GM21360 (cell line): ENCODE results near the gene MGME1.

Experiments
- ATAC-seq: cut with Tn5 transposase; IDR thresholded peaks from one replicate; pipeline ENCODE4 v1.9.1; 2021; ENCODE audit warnings: mild to moderate bottlenecking, moderate library complexity; ENCODE audit not compliant: unreplicated experiment

Gene MGME1

DNA sequence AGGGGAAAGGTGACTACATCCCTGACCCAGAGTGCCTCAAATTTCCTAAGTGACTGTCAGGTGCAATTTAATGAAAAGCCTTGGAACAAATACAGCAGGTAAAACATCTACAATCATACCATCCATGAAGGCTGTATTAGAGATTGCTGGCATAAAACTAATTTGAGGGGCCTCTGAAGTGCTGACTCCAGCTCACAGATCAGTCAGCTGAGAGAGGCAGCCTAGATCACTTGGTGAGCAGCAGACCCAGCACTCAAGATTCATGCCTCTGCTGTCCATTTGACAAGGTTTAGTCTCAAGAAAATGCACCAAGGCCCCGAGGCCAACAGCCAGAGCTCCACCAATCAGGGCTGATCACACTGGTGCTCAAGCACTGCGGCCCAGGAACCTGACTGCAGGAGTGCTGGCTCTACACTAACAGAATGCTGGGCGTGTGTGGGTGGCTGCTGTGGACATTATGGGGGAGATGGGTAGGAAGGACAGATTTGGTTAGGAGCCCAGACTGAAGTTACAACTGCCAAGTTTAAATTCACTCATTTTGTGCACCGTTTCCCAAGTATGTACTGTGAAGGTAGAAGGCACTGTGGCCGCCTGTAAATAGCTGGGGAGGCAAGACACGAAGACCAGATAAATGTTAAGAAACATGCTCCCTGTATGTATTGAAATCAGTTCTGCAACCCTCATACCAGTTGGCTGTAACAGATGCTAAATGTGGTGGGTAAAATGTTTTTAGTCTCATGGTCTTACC, 28.4 kb upstream of the MGME1 start:
- no peak for ATAC-seq

DNA sequence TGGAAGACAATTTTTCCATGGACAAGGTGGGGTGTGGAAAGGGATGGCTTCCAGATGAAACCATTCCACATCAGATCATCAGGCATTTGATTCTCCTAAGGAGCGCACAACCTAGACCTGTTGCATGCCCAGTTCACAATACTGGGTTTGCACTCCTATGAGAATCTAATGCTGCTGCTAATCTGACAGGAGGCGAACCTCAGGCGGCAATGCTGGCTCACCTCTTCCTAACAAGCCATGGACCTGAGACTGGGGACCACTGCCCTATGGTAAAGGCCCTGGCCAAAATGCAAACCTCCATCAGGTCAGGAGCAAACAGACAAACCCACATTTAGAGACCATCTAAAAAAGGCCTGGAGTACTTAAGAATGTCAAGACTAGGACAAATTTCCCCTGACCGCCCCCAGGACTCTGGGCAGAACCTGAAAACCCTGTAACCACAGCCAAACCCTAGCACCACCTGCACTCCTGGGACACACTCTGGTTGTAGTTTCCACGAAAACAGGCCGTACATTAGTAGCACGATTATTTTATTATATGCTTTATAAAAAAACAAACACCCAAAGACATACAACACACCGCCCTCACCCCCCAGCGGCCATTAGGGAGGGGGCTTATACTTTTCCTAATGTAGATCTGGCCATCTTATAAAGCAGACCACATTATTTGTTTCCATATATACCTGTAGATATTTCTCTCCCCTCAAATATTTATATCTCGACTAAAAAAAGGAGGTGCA, 27.6 kb upstream of the MGME1 start:
- no peak for ATAC-seq

DNA sequence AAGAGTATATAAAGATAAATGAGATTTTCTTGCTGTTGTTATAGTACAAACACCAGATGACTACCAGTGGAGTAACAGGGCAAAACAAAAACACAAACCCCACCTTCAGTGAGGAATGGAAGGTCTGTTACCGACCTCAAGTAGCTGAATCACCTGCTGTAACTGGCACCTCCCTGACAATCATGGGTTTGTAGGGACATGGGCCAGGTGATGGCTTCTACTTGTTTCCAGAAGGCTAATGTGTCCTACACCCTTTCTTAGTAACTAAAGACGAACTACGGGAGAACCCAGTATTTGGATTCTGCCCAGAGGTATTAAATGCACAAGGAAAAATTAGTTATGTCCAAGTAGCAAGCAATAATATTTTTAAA, 27.0 kb upstream of the MGME1 start:
- no peak for ATAC-seq

DNA sequence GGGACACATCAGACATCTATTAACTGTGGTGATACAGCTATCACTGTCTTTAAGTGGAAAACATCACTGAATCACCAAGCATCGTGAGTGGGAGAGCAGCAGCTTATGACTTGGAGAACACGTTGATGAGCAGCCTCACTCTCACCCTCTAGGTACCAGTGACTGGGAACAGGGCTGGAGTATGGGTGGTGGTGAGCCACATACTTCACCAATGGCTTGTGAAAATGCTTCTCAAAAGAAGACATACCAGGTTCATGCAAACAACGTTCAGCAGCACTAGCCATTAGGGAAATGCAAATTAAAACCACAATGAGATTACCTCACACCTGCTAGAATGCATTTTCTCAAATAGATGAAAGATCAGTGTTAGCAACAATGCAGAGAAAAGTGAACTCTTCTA, 25.5 kb upstream of the MGME1 start:
- peak; percentile 50 for ATAC-seq

DNA sequence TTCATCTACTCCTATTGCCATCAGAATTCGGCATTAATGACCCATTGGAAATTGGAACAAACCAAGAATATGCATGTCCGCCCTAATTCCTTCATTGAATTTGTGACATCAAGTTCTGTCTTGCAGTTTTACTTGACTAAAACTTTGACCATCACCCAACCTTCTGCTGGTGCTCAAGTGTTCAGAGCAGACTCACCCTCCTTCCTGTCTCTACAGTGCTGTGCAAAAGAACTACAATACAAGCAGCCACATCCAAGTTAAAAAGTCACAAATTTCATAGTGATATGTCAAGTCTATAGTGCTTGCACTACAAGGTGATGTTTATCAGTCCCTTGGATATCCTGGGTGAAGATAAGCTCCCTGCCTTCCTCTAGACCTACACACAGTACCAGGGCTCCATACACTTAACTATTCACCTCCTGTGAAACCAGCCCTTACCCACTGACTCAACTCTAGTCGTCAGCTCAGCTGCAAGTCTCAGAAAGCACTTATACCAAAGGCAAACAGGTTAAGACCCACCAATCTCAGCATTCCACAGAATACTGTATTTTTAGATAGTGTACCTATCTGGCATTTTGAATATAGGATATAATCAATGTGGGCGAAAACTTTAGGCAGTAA, 23.9 kb upstream of the MGME1 start:
- ATAC-seq = no peak

DNA sequence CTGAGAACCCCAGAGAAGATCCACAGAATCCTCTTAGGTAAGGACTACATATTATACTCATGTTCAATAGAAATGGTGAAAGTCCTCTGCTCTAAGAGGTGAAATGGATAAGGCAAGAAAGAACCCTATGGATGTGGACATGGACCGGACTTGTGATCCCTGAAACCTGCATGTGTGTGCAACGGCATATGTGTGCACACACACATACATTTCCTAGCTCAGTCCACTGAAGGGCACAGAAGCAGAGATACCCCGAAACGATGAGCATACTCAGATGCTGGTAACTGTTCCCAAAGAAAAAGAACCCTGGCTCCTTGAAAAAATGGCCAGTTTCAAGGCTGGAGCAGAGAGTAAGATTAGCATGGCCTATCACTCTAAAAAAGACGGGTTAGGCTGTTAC, 22.8 kb upstream of the MGME1 start:
- no peak for ATAC-seq

DNA sequence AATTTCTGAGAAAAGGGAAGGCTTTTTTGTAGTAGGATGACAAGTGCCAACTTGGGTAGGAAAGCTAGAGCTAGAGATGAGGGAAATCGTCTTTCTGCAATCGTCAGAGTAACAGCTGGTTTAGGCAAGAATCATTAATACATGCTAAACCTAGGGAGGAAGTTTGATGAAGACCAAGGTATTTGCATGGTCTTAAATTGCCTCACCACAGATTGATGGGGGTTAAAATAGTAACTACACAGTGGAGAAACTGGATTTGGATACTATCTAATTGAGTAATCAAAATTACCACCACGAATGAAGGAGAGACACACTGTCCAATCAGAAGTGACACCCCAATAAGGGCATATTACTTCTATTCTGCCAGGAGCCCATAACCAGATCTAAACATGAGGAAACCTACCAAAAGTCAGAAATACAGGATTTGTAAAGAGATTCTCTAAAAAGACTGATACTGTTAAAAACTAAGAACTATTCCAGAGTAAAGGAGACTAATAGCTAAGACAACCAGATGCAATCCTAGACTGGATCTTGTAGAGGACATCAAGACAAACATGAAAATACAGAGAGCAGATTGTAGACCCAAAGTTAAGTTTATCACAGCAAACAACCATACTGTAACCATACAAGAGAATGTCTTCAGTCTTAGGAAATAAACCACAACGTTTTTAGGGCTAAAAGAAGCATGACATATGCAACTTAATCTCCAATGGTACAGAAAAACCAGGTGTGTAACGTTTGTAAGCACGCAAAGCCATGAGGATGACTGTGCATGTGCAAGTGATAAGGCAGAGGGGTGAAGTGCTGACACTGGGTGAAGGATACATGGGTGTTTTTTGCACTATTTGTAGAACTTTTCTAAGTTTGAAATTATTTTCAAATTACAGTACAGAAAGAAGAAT, 22.0 kb upstream of the MGME1 start:
- no peak for ATAC-seq

DNA sequence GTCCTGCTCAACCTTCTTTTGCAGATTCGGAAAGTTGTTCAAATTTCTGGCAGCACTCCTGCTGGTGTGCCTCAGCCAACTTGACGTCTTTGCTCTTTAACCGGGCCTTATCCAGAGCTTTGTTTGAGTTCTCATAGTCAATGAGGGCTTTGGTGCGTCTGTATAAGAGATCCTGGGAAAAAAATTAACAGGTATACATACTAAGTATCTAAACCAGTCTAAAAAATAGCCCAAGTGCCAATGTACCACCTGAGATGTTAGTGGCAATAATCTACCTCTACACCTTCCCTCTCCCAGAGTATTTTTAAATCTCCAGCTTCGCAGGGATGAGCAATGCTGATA, 21.4 kb upstream of the MGME1 start:
- ATAC-seq = no peak

DNA sequence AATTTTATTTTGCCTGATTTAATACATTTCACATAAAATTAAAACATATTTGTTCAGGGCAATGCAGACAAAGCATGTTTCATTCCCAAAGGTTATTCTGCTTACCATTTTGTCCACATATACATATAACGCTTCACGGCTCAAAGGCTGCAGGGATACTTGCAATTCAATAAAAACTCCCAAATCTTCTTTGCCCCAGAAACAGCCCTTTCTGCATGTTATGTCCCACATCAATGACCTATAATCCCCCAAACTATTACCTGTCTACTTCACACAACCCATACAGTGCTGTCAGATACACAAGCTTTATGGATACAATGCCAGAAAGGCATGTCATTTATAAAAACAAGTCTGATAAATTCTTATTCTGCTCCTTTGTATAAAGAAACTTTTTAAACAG, 20.4 kb upstream of the MGME1 start:
- ATAC-seq = no peak

DNA sequence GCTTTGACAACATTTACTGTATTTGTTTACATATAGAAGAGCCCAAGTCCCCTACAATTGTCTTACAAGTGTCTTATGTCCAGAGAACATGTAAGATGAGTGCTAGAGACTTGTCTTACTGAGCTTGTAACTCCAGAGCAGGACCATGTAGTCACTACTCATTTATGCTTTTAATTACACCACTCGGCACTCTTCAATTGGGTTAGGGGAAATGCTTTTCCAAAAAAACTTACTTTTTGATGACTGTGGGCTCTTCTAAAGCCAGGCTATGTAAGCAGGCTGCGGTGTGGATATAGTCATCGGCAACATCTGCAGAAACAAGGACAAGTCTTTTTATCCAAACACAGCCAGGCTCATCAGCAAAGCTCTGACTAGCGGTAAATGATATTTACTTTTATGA, 18.9 kb upstream of the MGME1 start:
- no peak for ATAC-seq

DNA sequence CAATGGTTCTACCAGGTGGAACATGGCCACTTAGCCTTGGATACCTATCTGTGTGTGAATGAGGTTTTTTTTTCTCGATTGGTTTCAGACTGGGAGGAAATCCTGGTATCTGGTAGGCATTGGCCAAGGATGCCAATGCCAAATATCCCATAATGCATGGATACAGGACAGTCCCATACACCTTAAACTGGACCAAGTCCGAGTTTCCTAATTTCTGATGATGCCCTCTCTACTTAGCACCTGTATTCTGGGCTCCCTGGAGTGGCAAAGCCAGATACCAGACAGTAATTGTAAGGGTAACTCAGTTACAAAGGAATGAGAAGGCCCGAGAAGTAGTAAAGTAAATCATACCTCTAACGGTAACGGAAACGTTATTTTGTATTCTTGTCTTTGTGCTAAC, 18.1 kb upstream of the MGME1 start:
- no peak for ATAC-seq

DNA sequence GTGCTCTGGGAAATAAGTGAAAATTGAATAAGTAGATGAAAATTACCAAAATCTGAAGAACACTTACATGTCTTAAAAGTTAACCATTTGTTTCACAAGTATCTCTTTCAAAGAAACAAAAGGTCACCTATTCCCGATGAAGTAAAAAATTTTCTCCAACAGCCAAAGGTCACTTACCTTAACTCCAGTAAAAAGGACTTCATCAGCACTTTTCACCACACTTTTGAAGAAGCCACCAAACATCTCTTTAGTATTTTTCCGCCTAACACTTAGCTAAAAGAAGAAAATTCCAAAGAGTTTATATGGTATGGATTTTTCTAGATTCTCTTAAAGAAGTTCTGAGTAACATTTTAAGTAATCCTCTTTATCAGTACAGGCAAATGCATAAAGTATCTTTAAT, 17.5 kb upstream of the MGME1 start:
- no peak for ATAC-seq

DNA sequence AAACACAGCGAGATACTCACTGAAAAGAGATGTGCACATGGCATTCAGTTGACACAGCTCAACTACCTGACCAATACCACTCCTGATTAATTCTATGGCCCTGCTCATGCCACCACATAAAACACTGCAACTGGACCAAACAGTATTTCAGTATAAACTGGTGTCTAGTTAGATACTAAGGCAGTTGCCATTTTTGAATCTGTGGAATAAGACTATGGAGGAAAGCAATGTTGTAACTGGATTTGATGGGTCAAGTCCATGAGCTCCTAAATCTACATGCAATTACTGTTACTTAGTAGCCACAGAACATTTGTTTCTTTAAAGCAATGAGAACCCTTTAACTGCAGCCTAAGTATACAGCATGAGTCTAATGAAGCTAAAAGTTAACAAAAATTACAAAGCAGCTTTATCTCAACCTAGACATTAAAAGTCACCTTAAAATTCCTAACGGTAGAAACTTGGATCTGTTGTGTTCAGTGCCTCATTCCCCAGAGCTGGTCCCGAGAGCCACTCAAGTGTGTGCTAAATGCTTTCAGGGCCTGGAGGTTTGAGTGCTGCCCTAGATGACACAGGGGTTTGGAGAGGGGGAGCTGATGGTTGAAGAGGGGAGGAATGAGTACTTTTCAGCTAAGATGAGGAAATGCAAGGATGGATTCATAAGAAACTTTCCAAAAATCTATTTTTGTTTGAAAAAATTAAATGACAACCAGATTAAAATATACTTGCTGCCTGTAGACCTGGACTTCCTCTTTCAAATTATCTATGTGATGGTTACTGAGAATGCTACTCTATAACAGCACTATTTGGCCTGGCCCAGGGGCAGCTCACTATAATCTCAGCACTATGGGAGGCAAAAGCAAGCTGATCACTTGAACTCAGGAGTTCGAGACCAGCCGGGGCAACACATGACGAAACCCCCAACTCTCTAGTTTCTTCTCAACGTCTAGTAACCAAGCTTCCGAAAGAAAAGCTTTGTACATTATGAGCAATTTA, 15.8 kb upstream of the MGME1 start:
- no peak for ATAC-seq

DNA sequence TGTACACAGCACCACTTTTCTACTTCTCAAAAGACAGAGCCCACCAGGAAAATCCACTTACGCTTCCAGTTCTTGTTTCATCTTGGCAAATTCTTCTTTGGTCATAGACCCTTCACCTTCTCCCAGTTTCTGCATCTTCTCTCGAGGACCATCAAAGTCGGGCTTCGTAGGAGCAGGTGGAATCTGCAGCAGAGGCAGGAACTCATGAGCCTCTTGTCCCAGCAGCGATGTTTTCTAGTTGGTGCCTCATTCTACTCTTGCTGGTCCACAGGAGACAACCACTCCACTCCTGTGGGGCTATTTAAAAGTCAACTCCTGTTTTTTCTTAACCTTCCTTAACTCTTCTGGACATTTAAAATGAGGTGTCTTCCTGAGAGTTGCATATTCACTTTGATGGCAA, 14.9 kb upstream of the MGME1 start:
- ATAC-seq = no peak

DNA sequence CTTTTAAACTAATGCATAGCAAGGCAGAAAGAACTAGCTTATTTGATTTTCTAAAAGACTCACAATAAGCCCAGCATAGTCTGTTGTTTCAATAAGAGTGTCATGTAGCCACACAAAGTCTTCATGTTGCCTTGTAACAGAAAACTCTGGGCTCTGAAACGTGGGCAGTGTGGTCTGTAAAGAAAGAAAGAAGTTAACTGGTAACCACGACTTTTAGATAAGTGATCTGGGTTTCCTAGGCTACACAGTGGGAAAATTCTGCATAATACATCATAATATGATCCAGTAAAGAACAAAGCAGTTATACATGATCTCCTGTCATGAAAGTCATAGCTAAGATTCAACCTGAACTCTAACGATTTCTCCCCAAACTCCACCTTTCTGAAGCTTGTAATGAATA, 13.5 kb upstream of the MGME1 start:
- no peak for ATAC-seq

DNA sequence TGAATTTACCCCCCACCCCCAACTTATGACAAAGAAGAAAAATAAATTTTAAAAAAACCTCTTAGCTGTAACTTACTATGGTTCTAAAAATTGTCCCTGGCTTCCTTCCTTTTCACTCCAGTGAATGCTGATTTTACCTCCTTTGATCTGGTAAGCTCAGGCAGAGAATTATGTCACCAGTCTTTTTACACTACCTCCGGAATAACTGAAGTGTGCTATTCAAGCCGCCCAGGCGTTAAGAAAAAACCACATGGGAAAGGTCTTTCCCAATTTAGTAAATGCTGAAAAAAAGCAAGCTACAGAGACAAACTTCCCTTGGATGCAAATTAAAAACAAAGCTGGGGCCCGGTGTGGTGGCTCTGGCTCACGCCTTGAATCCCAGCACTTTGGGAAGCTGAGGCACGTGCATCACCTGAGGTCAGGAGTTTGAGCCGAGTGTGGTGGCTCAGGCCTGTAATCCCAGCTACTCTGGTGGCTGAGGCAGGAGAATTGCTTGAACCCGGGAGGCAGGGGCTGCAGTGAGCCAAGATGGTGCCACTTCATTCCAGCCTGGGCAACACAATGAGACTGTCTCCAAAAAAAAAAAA, 12.6 kb upstream of the MGME1 start:
- ATAC-seq = no peak

DNA sequence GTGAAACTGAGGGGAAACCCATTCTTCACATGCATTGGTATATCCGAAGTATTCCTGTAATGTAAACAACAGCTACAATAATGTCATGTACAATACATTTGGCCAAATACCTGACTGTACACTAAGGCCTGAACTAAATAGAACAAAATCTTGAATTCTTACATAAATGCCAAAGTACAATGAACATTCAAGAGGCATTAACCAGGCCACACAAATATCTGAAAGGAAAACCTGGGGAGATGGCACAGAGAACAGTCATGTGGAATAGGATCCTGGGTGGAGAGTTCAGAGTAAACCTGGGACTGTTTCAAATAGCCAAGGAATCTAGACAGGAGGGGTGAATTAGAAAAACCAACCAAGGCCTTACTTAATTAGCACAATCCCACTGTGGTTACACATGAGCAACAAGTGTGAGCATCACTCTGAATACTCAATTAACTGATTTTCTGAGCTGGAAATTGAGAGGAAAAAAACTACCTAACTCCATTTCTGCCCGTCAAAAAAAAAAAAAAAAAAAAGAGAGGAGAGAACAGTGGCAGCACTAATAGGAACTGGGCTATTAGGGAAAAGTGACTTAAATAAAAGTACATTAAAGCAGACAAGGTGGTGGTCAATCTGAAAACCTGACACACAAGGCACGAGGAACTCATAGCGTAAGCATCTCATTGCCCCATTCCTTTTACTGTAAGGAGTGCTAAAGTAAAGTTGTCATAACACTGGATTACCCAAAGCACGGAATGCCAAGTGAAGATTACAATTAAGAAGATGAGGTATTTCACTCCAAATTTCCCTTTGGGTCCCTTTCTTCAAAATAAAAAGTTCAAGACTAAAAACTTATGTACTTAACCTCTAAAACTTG, 11.1 kb upstream of the MGME1 start:
- no peak for ATAC-seq

DNA sequence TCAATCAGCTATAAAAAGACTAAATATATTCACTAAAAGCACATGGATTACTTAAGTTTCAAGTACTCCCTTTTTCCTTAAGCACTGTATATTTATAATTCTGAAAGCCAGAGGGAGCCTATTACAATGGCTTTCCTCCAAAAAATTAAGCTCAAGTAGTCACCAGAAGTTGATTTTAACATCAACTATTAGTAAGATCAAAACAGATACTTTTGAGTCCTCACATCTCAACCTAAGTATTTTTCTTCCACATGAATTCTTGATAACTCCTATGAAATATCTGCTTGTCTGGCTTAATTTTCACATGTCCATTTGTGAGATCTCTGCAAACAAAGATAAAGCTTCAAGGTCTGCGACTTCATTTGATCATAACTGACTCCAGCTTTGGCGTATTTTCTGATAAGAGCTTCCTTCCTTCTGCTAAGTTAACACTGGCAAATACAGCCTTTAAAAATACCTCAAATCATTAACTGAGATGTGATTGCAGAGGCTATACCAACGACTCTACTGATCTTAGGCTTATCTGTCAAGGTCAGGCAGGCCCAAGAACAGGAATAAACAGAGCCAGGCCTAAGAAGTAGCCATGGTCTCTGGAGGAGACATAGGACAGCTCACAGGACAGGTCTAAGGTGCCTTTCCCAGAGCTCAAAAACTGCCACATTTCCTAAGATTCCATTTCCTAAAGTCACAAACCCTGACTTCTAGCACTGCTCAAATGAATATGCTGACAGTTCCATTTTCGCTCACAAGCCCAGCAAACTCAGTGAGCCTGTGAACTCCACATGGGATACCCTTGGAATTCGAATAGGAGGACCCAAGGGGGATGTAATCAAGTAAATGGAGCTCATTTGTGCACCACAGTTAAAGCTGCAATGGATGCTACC, 10.2 kb upstream of the MGME1 start:
- no peak for ATAC-seq
